ENCODE results near the gene ZHX3. TPM values are rescaled to one million over a fixed set of nuclear protein-coding genes. Genes with fewer than 3 reads are reported as not detected.
"Not testable (repeated sequence)": the region's sequence is repeated elsewhere in the genome, so short reads cannot be mapped to it uniquely, and the experiment has no call there.

Gene ZHX3
- total and polyA plus RNA-seq, 4 donors: 3.2 to 30.0 (median 8.0) TPM

DNA sequence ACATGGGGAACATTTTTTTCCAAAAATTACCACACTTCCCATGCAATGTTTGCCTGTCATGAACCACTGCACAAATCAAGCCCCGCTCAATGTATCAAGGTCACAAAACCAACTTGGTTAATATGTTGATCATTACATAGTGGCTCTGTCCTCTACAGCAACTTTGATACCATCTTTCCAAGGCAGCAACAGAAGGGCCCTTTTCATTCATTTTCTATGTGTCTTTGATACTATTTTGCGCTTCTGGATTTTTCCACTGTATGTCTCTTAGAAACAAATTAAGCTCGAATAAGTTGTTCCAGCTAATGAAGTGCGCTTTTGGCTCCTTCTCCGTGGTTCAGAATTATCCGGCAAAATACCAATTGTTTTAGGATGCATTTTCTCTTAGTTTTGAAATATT, 1.5 kb downstream of the ZHX3 start (continued):
- peak; percentile 80 for TF ChIP-seq REST (IDR thresholded peaks at IDR 0.05)
- peak; percentile 85 for TF ChIP-seq YY1 (IDR thresholded peaks at IDR 0.05)
- TF ChIP-seq ATF3 (IDR thresholded peaks at IDR 0.05): no peak

- peaks cover 0 to 2% (median 0%) of the 10 kb centered on the region in 4 donors for H3K36me3 ChIP-seq (ENCODE audit: control insufficient read depth in 4 of 4, insufficient read depth in 3 of 4, low read depth in 1 of 4, low read length in 3 of 4)
- no peak overlapping the region for H3K9ac ChIP-seq (ENCODE audit: low read depth in 1 of 2, low read length in 2 of 2)
- H3K4me1 ChIP-seq (ENCODE audit: control insufficient read depth in 4 of 4, insufficient read depth in 4 of 4, low read length in 3 of 4): peaks cover 14 to 45% (median 29%) of the 10 kb centered on the region in 4 donors
- WGBS: 78% methylated on average over 2 of the region's 2 CpGs
- H3K27ac ChIP-seq (ENCODE audit: low read depth in 1 of 2, low read length in 2 of 2): peak overlapping the region in 1 of 2 donors; percentile 6
- TF ChIP-seq GABPA (IDR thresholded peaks at IDR 0.05 in 1 of 2, conservative IDR thresholded peaks at IDR 0.05 in 1 of 2) (no peak), SP1 (IDR thresholded peaks at IDR 0.05) (no peak), RXRA (IDR thresholded peaks at IDR 0.05) (no peak), REST (IDR thresholded peaks at IDR 0.05) (no peak), ZBTB33 (IDR thresholded peaks at IDR 0.05) (no peak), FOXA2 (IDR thresholded peaks at IDR 0.05) (no peak), EGR1 (IDR thresholded peaks at IDR 0.05; ENCODE audit: low read depth in 2 of 2) (no peak)
- DNase-seq (ENCODE audit: low spot score): no peak
- H3K9me3 ChIP-seq (ENCODE audit: control insufficient read depth in 4 of 4, low read length in 3 of 4): no peaks in the 10 kb centered on the region
- H3K27me3 ChIP-seq (ENCODE audit: control insufficient read depth in 4 of 4, insufficient read depth in 4 of 4, low read length in 3 of 4): no peaks in the 10 kb centered on the region
- no peak overlapping the region for H3K4me3 ChIP-seq (ENCODE audit: low read depth in 1 of 3, low read length in 3 of 3)
Measured at GRCh38 chr20:41314386-41314785, 3.1 kb downstream of the ZHX3 start.

GRCh38 chr20:41312009-41312408, 5.5 kb downstream of the ZHX3 start:
- H3K36me3 ChIP-seq (ENCODE audit: control insufficient read depth in 4 of 4, insufficient read depth in 3 of 4, low read depth in 1 of 4, low read length in 3 of 4); H3K4me3 ChIP-seq (ENCODE audit: low read depth in 1 of 3, low read length in 3 of 3); H3K9ac ChIP-seq (ENCODE audit: low read depth in 1 of 2, low read length in 2 of 2); H3K27me3 ChIP-seq (ENCODE audit: control insufficient read depth in 4 of 4, insufficient read depth in 4 of 4, low read length in 3 of 4); DNase-seq (ENCODE audit: low spot score); H3K27ac ChIP-seq (ENCODE audit: low read depth in 1 of 2, low read length in 2 of 2); H3K9me3 ChIP-seq (ENCODE audit: control insufficient read depth in 4 of 4, low read length in 3 of 4): not testable (repeated sequence)
- H3K4me1 ChIP-seq (ENCODE audit: control insufficient read depth in 4 of 4, insufficient read depth in 4 of 4, low read length in 3 of 4): peaks cover 15 to 44% (median 28%) of the 10 kb centered on the region in 4 donors
- WGBS: 97% methylated on average over 6 of the region's 6 CpGs

Measured in liver (tissue), 9 donors.